ENCODE results near the gene HOXC9. TPM values are rescaled to one million over a fixed set of nuclear protein-coding genes. Genes with fewer than 3 reads are reported as not detected.

HOXC9 gene
- total RNA-seq, 1 experiment from 2014 or later = 0.54 TPM

DNA sequence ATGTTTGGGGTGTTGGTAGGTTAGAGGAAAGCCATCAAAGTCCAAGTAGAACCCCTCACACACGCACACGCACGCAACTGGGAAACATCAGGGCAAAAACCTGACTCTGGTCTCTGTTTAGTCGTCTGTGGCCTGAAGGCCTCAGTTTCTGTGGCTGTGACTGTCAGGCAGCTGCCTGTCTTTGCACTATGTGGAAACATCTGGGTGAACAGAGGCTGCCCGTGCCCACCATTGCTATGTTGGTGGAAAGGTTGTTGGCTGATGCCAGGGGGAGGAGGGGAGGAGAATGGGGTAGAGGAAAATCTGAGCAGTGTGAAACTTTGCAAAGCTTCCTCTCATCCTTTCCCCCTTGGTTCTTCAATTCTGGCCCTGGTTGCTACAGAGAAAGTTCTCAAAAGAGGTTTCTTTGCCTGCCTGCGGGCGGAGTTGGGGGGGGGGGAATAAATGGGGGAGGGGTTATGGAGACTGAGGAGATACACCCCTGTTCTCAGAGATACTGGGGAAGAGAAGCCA is 7.5 kb upstream of the HOXC9 start:
- intact Hi-C loops (cut with micrococcal nuclease; ENCODE audit: unreplicated experiment) = no loop called here
- no TSS peak for BruUV-seq (replicated peaks)
- peaks cover 15% of the 10 kb centered on the region for H3K36me3 Mint-ChIP-seq (ENCODE audit: insufficient read depth, unreplicated experiment)
- no peak overlapping the region for H3K4me3 Mint-ChIP-seq (ENCODE audit: low read depth, unreplicated experiment)
- no peaks in the 10 kb centered on the region for H3K9me3 Mint-ChIP-seq (ENCODE audit: low read depth, unreplicated experiment)
- no peak overlapping the region for H3K27ac Mint-ChIP-seq (ENCODE audit: unreplicated experiment)
- no peak for DNase-seq
- CTCF ChIA-PET = interaction anchor here (0.6 to 2.7 kb wide), 4 partner anchors 8 to 40 kb away, joined by 3 to 8 read pairs (median 4); partner anchors contain the start of gene HOXC9
- TF ChIP-seq, protein P1, sequence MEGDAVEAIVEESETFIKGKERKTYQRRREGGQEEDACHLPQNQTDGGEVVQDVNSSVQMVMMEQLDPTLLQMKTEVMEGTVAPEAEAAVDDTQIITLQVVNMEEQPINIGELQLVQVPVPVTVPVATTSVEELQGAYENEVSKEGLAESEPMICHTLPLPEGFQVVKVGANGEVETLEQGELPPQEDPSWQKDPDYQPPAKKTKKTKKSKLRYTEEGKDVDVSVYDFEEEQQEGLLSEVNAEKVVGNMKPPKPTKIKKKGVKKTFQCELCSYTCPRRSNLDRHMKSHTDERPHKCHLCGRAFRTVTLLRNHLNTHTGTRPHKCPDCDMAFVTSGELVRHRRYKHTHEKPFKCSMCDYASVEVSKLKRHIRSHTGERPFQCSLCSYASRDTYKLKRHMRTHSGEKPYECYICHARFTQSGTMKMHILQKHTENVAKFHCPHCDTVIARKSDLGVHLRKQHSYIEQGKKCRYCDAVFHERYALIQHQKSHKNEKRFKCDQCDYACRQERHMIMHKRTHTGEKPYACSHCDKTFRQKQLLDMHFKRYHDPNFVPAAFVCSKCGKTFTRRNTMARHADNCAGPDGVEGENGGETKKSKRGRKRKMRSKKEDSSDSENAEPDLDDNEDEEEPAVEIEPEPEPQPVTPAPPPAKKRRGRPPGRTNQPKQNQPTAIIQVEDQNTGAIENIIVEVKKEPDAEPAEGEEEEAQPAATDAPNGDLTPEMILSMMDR (IDR thresholded peaks at IDR 0.05; ENCODE audit: unreplicated experiment) = no peak
- H3K4me1 Mint-ChIP-seq (ENCODE audit: low read depth, unreplicated experiment) = peaks cover 47% of the 10 kb centered on the region
- H3K27me3 Mint-ChIP-seq (ENCODE audit: unreplicated experiment) = peaks cover 100% of the 10 kb centered on the region

DNA sequence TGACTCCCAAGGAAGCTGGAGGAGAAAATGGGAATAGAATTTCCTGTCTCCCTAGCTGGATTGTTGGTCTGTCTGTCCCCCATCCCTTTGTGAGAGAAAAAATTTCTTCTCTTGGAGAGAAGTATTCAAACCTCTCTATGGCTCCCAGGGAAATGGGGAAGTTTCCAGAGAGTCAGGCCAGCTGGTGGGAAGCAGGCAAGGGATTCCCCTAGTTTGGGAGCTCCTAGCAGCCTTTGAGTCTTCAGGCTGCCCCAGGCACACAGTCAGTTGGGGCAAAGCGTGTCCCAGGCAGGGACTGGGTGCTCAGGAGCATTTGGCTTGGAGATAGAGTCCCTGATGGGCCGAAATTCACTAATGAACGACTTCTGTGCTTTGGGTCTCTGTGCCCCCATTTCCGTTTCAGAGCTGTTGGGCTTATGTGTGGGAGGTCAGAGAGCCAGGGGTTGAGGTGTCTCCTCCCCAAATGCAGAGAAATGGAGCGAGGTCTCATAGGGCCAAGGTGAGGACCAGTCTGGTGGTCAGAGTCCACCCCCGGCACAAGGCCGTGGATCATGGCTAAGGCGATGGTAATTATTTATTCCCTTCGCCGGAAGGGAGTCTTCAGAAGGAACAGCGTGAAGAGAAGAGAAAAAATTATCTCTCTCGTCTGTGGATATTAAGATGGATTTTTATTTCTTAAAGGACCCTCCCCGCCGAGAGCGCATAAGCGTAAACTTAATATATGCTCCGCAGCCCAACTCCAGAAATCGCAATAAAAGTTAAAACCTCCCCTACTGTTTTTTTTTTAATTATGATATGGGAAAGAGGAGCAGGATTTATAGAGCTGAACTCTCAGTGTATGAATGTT is 6.6 kb upstream of the HOXC9 start:
- no peak for DNase-seq
- TF ChIP-seq, protein P1 (IDR thresholded peaks at IDR 0.05; ENCODE audit: unreplicated experiment) = no peak
- peak overlapping the region; percentile 64 for H3K4me3 Mint-ChIP-seq (ENCODE audit: low read depth, unreplicated experiment)
- peaks cover 53% of the 10 kb centered on the region for H3K4me1 Mint-ChIP-seq (ENCODE audit: low read depth, unreplicated experiment)
- no peaks in the 10 kb centered on the region for H3K9me3 Mint-ChIP-seq (ENCODE audit: low read depth, unreplicated experiment)
- H3K36me3 Mint-ChIP-seq (ENCODE audit: insufficient read depth, unreplicated experiment) = peaks cover 15% of the 10 kb centered on the region
- no TSS peak for BruUV-seq (replicated peaks)
- H3K27ac Mint-ChIP-seq (ENCODE audit: unreplicated experiment) = no peak overlapping the region
- CTCF ChIA-PET = interaction anchor here (1.2 kb wide), 1 partner anchor 37 kb away, joined by 3 read pairs; no protein-coding TSS in a partner anchor
- H3K27me3 Mint-ChIP-seq (ENCODE audit: unreplicated experiment) = peaks cover 100% of the 10 kb centered on the region
- intact Hi-C loops (cut with micrococcal nuclease; ENCODE audit: unreplicated experiment) = no loop called here

DNA sequence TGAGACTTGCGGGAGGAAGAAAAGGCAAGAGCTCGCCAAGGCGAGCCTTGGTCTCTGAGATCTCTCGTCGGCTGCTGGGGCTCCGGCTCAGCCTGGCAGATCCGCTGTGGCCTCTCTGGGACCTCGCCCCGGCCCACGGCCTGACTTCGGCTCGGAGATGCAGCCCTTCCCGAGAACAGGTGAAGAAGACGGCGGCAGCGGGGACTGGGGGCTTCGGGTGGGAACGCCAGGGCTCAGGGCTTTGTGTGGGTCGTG is 6.0 kb upstream of the HOXC9 start:
- DNase-seq = no peak
- CTCF ChIA-PET = no interaction called here
- Mint-ChIP-seq H3K4me1 (ENCODE audit: low read depth, unreplicated experiment) (peaks cover 48% of the 10 kb centered on the region), H3K9me3 (ENCODE audit: low read depth, unreplicated experiment) (no peaks in the 10 kb centered on the region), H3K27me3 (ENCODE audit: unreplicated experiment) (peaks cover 100% of the 10 kb centered on the region), H3K27ac (ENCODE audit: unreplicated experiment) (no peak overlapping the region), H3K36me3 (ENCODE audit: insufficient read depth, unreplicated experiment) (peaks cover 15% of the 10 kb centered on the region), H3K4me3 (ENCODE audit: low read depth, unreplicated experiment) (peak overlapping the region; percentile 64)
- TF ChIP-seq, protein P1 (IDR thresholded peaks at IDR 0.05; ENCODE audit: unreplicated experiment) = no peak
- intact Hi-C loops (cut with micrococcal nuclease; ENCODE audit: unreplicated experiment) = no loop called here
- BruUV-seq (replicated peaks) = no TSS peak

- peaks cover 15% of the 10 kb centered on the region for H3K36me3 Mint-ChIP-seq (ENCODE audit: insufficient read depth, unreplicated experiment)
- no peaks in the 10 kb centered on the region for H3K9me3 Mint-ChIP-seq (ENCODE audit: low read depth, unreplicated experiment)
- H3K4me3 Mint-ChIP-seq (ENCODE audit: low read depth, unreplicated experiment) = peak overlapping the region; percentile 64
- peak overlapping the region; percentile 59 for H3K27ac Mint-ChIP-seq (ENCODE audit: unreplicated experiment)
- no peak for DNase-seq
- intact Hi-C loops (cut with micrococcal nuclease; ENCODE audit: unreplicated experiment) = no loop called here
- TF ChIP-seq, protein P1 (IDR thresholded peaks at IDR 0.05; ENCODE audit: unreplicated experiment) = no peak
- no TSS peak for BruUV-seq (replicated peaks)
- peaks cover 98% of the 10 kb centered on the region for H3K27me3 Mint-ChIP-seq (ENCODE audit: unreplicated experiment)
- peaks cover 43% of the 10 kb centered on the region for H3K4me1 Mint-ChIP-seq (ENCODE audit: low read depth, unreplicated experiment)
- CTCF ChIA-PET = interaction anchor here (0.6 kb wide), 2 partner anchors 8 to 194 kb away, joined by 4 to 6 read pairs; partner anchors contain the start of gene SMUG1
Measured at GRCh38 chr12:53994264-53995001, 5.5 kb upstream of the HOXC9 start.

All from Calu3 (cell line).